HG03108 (cell line): Measurements from ENCODE around the gene ATXN7.

Experiments
- ATAC-seq: cut with Tn5 transposase; IDR thresholded peaks from one replicate; pipeline ENCODE4 v1.9.1; 2021; ENCODE audit warnings: moderate library complexity; ENCODE audit not compliant: unreplicated experiment

Gene ATXN7

GRCh38 chr3:63963496-63963895 is 99.8 kb downstream of the ATXN7 start:
- no peak for ATAC-seq

GRCh38 chr3:63964681-63965485 is 101.2 kb downstream of the ATXN7 start:
- no peak for ATAC-seq

GRCh38 chr3:63966007-63966406 is 102.3 kb downstream of the ATXN7 start:
- no peak for ATAC-seq

GRCh38 chr3:63966871-63967270 is 103.2 kb downstream of the ATXN7 start:
- ATAC-seq, result no peak

- peak; percentile 49 for ATAC-seq
Observed at GRCh38 chr3:63967675-63968611, 104.3 kb downstream of the ATXN7 start.

GRCh38 chr3:63968612-63969350 is 105.1 kb downstream of the ATXN7 start:
- peak; percentile 9 for ATAC-seq

GRCh38 chr3:63969876-63970275 is 106.2 kb downstream of the ATXN7 start:
- no peak for ATAC-seq

GRCh38 chr3:63970631-63971475 is 107.2 kb downstream of the ATXN7 start:
- ATAC-seq, result no peak

- no peak for ATAC-seq
Observed at GRCh38 chr3:63972196-63972595, 108.5 kb downstream of the ATXN7 start.

- ATAC-seq, result no peak
Observed at GRCh38 chr3:63972987-63973386, 109.3 kb downstream of the ATXN7 start.

GRCh38 chr3:63973406-63973805 is 109.7 kb downstream of the ATXN7 start:
- ATAC-seq, result no peak

GRCh38 chr3:63974451-63974850 is 110.8 kb downstream of the ATXN7 start:
- no peak for ATAC-seq

- no peak for ATAC-seq
Observed at GRCh38 chr3:63975723-63976122, 112.1 kb downstream of the ATXN7 start.

GRCh38 chr3:63976161-63976871 is 112.6 kb downstream of the ATXN7 start:
- ATAC-seq, result no peak

- ATAC-seq, result no peak
Observed at GRCh38 chr3:63976872-63977200, 113.2 kb downstream of the ATXN7 start.

- no peak for ATAC-seq
Observed at GRCh38 chr3:63977893-63978292, 114.2 kb downstream of the ATXN7 start.

GRCh38 chr3:63979093-63979885 is 115.6 kb downstream of the ATXN7 start:
- no peak for ATAC-seq

- ATAC-seq, result no peak
Observed at GRCh38 chr3:63980019-63980418, 116.4 kb downstream of the ATXN7 start.
